HS-27A (cell line): ENCODE data around the gene HES4.
A peak's percentile ranks its signal among the peaks of the same experiment; 100 is the strongest.

Experiments
- DNase-seq: peaks from one replicate; pipeline ENCODE4 v3.0.0-alpha.2; 2012; ENCODE audit warnings: low read depth, missing footprints

The HES4 gene

DNA sequence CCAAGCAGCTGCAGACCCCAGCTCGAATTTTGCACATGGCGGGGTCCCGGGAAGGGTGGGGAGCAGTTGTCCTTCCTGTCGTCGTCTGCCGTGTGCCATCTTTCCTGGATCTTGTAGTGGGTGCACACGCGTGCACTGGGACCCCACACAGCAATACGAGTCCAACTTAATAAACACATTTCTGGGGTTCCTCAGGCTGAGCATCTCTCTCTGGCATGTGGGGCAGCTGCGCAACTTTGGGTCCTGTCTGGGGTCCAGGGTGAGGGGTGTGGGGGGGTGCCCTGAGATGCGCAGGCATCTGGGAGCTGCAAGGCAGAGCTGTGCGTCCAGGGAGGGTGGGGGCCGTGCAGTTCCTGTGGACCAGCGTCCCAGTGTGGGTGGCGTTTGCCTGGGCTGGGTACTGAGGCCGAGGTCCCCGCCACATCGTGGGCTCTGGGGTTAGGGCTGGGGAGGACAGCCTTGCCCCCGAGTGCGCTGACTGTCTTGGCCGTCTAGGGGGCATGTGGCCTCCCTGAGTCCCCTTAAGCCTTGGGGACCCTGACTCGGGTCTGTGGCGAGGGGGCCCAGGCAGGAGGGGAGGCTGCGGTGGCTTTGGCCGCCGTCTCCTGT, 34.3 kb downstream of the HES4 start:
- DNase-seq = no peak

DNA sequence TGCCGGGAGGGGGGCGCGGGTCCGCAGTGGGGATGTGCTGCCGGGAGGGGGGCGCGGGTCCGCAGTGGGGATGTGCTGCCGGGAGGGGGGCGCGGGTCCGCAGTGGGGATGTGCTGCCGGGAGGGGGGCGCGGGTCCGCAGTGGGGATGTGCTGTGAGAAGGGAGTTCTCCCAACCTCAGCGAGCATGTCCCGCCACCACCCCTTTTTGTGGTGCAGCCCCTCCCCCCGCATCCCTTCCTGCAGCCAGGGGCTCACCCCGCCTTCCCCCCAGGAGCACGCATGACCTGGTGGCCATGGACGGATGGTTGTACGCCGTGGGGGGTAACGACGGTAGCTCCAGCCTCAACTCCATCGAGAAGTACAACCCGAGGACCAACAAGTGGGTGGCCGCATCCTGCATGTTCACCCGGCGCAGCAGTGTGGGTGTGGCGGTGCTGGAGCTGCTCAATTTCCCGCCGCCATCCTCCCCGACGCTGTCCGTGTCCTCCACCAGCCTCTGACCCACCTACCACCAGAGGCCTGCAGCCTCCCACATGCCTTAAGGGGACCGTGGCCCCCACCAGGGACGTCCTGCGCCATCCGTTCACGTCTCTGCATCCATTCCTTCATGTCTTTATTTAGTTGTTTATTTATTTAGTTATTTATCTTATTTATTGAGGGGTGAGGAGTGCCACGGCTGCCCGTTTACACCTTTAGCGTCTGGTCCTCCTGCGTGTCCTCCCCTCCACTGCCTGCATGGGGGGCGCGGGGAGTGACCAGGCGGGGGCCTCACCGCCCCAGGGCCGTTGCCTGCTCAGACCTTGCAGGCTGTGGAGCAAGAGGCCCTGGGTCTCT, 35.0 kb downstream of the HES4 start:
- no peak for DNase-seq

DNA sequence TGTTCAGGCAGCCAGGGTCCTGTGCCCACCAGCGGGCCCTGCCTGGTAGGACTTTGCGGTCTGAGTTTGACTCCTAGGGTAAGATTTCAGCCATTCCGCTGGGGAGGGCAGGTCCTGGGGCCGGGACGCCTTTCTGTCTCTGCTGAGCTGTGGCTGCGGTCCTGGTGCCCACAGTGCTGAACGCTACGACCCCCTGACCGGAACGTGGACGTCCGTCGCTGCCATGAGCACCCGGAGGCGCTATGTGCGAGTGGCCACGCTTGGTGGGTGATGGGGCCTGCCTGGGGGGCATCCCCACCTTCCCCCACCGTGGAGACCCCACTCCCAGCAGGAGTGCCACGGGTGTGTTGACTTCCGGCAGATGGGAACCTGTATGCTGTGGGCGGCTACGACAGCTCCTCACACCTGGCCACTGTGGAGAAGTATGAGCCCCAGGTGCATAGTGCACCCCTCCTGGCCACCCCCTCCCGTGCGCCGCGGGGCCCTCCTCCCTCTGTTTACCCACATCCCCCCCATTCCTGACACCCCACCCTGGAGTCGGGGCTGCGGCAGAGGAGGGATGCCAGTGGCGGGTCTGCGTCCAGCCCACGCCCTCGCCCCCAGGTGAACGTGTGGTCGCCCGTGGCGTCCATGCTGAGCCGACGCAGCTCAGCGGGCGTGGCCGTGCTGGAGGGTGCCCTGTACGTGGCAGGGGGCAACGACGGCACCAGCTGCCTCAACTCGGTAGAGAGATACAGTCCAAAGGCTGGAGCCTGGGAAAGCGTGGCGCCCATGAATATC, 36.0 kb downstream of the HES4 start:
- DNase-seq = no peak

DNA sequence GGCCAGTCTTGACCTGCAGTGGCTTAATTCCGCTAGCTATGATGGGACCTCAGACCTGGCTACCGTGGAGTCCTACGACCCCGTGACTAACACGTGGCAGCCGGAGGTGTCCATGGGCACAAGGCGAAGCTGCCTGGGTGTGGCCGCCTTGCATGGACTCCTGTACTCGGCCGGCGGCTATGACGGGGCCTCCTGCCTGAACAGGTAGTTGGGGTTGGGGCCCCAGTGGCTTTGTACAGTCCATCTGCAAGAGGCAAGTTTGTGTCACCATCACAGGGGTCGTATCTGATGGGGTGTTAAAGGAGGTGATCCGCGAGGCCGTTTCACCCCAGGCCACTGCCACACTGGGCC, 36.6 kb downstream of the HES4 start:
- no peak for DNase-seq

DNA sequence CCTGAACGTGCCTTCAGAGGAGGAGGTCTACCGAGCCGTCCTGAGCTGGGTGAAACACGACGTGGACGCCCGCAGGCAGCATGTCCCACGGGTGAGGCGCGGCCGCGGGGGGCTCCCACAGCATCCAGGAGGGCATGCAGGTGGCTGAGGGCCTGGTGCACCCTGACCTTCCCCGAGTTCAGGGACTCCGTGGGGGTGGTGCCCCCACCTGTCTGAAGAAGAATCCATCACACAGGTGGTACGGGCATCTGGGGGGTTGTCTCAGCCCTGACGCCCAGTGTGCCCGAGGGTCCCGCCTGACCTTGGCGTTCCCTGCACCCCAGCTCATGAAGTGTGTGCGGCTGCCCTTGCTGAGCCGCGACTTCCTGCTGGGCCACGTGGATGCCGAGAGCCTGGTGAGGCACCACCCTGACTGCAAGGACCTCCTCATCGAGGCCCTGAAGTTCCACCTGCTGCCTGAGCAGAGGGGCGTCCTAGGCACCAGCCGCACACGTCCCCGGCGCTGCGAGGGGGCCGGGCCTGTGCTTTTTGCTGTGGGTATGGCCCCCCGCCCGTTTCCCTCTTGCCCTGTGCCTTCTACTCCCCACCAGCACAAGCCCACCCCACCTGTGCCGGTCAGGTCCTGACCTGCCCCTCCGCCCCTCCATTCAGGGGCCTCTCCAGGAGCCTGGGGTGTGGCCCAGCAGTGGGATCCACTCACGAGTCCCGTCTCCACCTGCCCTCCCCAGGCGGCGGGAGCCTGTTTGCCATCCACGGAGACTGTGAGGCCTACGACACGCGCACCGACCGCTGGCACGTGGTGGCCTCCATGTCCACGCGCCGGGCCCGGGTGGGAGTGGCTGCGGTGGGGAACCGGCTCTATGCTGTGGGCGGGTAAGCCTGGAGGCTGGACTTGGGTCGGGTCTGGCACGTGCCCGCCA, 37.3 kb downstream of the HES4 start:
- no peak for DNase-seq

DNA sequence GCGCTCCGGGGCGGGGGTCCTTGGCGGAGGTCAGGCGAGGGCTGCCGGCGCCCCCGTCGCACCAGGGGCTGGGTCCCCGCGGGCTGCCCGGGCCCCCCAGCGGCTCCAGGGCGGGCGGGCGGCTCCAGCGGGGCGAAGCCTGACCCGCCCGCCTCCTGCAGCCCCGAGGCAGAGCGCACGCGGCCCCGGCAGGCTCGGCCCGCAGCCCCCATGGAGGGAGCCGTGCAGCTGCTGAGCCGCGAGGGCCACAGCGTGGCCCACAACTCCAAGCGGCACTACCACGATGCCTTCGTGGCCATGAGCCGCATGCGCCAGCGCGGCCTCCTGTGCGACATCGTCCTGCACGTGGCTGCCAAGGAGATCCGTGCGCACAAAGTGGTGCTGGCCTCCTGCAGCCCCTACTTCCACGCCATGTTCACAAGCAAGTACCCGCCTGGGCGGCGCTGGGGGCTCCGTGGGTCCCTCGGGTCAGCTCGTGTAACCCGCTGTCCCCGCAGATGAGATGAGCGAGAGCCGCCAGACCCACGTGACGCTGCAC, 38.7 kb downstream of the HES4 start:
- DNase-seq = no peak

DNA sequence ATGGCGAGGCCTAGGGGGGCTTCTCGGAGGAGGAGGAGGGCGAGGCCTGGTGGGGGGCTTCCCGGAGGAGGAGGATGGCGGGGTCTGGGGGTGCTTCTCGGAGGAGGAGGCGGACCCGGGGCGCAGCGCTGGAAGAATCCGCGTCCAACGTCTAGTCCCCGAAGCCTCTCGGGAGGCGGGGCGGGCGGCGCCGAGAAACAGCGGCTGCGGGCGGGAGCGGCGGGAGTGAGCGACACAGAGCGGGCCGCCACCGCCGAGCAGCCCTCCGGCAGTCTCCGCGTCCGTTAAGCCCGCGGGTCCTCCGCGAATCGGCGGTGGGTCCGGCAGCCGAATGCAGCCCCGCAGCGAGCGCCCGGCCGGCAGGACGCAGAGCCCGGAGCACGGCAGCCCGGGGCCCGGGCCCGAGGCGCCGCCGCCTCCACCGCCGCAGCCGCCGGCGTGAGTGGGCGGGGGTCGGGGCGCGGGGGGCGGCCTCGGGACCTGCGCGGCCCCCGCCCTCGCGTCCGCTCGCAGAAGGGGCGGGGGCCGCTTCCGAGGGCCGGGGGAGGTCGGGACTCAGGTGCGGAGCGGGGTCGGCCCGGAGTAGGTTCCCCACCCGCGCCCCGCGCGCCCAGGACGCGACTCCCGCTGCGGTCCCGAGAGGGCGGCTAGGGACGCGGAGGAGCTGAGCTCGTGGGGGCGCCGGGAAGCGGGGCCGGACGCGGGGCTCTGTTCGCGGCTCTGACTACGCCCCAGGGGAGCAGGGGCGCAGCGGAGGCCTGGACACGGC, 39.4 kb downstream of the HES4 start, which contains the start of gene KLHL17:
TSS of gene KLHL17 (plus strand) at position 222 of the 769 bp plus-strand sequence. CDS start at position 332, 110 bp downstream.
- no peak for DNase-seq

DNA sequence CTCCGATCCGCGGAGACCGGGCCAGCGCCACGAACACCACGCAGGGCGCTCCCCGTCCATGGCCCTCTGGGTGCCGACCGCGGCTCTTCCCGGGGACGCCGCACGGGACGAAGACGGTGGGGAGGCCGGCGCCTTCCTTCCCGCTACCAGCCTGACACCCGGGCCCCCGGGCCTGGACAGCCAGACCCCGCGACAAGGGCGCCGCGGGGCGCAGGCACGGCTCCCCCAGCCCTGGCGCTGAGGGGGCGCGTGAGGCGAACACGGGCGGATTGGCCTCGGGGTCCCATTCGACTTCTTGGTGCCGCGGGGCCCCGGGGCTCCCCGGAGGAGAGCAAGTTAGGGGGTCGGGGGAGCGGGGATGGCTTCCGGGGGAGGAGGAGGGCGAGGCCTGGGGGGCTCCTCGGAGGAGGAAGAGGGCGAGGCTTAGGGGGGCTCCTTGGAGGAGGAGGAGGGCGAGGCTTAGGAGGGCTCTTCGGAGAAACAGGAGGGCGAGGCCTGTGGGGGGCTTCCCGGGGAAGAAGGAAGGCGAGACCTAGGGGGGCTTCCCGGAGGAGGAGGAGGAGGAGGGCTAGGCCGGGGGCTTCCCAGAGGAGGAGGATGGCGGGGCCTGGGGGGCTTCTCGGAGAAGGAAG, 40.0 kb downstream of the HES4 start:
- no peak for DNase-seq

DNA sequence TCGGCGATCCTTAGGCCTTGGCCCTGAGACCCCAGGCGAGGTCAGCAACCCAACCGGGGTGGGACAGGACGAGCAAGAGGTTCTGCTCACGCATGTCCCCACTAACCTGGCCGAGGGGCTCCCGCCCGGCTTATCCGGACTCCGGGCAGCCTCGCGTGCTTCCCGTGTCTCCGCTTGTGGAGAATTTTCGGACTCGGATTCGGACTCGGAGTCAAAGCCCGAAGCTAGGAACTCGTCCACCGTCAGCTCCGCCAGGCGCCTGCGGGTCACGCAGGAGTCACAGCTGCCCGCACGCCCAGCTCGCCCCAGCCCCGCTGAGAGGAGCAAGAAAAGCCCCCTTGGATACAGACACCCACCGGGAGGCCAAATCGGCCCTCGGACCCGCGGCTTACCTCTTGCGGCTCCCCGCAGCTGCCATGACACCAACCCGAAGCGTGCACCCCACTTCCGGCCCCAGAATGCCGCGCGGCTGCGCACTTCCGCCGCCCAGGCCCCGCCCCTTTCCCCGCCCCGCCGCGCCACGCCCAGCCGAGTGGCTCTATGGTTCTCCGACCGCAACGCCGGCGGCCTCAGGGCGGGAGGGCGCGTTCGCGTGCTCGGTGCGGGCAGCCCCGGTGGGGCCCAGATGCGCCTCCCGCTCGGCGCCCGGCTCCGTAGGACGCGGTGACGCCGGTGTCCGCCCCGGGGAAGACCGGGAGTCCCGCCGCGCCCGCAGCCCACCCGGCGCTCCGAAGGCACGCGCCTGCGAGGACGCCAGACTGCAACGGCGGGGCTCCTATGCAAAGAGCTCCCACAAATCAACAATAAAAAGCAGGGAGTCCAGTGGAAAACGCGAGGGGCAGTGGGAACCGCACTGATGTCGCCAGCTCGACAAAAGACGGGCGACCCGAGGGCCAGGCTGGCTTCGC, 40.8 kb downstream of the HES4 start, which contains the start of gene NOC2L:
TSS of gene NOC2L (minus strand) at position 434 of the 908 bp plus-strand sequence. CDS start at position 418, 16 bp downstream.
- DNase-seq = peak; percentile 57

DNA sequence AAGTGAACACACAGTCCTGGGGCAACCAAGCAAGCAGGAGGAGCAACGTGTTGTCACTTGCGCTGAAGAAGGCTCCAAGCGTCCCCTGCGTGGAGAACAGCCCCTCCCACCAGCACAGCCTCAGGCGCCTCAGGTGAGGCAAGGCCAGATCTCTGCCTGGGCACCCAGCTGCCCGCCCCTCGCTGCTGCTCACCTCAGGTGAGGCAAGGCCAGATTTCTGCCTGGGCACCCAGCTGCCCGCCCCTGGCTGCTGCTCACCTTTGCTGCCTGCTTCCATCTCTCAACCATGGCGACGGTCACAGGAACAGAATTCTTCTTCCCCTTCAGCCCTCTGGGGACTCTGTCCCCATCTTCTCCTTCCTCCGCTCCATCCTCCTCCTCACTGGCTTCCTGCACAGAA, 43.3 kb downstream of the HES4 start:
- DNase-seq = no peak

DNA sequence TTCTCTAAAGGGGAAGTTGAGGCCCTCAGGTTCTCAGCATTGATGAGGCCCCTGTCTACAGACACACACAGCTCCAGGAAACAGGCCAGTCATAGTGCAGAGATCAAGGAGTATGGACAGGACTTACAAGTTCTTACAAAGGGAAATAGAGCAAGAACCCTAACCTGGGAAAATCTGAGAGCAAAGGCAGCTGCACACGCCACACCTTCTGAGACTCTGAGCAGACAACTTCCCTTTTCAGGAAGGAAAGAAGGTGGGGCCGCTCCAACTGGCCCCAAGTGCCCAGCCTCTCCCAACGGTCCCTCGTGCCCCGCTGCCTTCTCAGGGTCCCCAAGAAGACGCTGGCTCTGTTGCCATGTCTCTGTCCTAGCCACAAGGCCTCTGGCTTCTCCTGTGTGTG, 44.4 kb downstream of the HES4 start:
- no peak for DNase-seq

DNA sequence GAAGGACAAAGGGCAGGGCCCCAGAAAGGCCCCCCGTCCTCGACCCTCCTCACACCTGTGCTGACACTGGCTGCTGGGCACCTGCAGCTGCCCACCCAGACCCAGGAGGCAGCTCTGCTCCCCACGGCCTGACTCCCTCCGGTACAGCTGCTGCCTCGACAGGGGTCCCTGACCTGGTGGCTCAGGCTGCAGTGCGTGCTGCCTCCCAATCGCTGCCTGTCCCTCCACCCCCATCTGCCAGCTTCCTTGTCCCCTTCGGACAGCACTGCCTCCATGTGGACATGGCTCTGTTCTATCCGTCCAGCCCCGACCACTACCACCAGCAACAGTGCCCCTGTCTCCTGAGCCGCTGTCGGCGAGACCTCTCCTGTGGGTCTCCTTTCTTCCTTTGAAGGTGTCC, 45.0 kb downstream of the HES4 start:
- DNase-seq = no peak

DNA sequence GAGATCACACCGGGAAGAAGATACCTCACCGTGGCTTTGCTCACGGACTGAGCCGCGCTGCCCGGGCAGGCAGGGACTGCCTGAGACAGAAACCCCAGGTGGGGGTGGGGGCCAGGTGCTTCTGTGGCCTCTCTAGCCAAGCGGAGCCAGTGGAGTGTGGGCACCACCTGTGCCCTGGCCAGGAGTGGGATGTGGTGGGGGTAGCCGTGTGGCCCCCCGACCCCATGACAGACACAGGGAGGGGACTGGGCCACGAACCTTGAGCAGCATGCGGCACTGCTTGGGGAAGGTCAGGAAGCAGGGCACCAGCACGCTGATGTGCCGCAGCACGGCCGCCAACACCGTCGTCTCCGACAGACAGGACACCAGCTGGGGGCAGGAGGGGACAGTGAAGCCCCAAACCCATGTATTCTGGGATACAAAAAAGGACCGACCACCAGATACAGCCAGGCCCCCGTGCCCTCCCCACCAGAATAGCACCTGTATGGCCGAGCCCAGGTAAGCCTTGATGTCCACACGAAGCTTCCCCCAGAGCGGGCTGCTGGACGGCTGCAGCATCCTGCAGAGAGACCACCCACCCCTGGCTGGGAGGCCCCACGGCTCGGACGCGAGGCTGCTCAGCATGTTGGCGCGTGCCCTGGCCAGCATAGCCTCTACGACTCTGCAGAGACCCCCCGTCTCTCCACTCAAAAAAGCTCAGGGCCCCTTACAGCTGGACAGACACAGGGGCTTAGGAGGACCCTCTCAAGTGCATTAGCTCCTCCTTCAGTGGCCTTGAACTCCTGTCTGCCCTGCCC, 46.2 kb downstream of the HES4 start:
- no peak for DNase-seq

DNA sequence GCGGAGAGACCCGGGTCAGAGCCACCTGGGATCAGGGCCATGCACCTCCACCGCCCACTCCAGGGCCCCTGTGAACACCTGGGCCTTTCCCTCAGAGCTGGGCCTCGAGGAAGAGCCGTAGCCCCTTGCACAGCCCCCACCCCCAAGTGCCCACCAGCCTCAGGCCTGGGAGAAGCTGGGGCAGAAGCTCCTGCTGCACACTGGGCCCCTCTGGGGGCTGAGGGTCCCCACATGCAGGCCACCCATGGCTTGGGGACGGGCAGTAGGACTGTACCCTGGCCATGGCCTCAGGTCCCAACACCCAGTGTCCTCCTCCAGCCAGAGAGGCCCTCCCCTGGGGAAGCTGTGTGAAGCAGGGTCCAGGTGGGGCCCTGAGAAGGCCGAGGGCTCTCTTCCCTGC, 47.3 kb downstream of the HES4 start:
- no peak for DNase-seq

DNA sequence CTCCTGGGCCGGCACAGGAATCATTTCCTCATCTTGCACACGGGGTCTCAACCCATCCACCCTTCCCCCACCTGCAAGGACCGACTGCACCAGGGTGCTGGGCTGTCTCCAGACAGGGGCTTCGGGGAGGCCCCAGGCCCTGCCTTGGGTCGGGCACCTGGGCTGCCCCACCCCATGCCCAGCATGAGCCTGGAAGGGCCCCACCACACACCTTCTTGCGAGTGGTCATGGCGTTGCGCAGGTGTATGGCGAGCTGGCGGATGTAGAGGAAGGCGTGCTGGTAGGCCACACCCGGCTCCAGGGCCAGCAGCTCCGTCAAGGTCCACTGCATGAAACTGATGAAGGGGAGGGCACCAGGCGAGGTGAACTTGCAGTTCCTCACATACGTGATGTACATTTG, 47.7 kb downstream of the HES4 start:
- DNase-seq = no peak

DNA sequence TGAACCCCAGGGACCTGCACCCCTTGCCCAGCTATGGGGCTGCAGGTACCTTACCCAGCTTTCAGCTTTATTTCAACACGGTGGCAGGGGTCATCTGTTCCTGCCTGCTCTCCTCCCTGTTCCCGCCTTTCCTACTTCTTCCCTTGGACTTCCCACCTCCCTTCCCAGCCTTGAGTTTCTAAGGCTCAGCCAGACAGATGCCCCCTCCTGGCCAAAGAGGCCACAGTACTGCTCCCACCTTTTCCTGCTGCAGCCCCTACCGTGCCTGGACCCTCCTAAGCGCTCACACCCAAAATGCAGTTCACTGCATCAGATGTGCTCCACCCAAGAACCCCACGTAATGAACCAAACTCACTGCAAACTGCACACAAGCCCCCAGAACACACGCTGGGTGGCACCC, 48.5 kb downstream of the HES4 start:
- no peak for DNase-seq

DNA sequence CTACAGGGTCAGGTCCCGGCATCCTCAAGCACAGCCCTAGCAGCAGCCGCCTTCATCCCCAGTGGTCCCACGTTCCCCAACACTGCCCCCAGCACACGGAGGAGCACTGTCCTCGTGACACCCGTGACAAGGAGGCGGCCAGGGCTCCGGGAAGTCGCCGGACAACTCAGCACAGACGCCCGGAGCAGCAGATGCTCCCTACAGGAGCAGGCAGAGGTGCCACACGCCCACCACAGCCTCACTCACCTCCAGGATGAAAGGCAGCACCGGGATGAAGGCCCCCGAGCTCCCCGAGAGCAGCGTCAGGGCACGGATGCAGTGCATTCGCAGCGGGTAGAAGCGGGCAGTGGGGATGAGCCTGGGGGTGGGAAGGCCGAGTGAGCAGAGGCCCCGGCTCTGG, 49.0 kb downstream of the HES4 start:
- no peak for DNase-seq

DNA sequence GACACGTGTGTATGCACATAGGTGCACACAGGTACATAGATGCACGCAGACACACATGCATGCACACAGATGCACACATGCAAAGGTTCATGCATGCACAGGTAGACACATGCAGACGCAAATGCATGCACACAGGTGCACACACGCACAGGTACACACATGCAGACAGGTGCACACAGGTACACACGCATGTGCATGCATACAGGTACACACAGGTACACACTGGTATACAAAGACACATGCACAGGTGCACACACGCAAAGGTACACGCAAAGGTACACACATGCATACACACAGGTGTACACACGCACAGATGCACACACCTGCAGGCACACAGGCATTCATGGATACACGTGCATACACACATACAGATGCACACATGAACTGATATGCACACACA, 49.6 kb downstream of the HES4 start:
- DNase-seq = no peak
